GM12878 (cell line): ENCODE results near the gene SEMG1. TPM values are rescaled to one million over a fixed set of nuclear protein-coding genes. Genes with fewer than 3 reads are reported as not detected.

Experiments
- ATAC-seq: fragments of 200-7000 bp; cut with Tn5 transposase; 3 replicates; pipeline ENCODE4 v1.9.1; 2020; ENCODE audit warnings: mild to moderate bottlenecking, moderate library complexity
- BruUV-seq: library from RNA; stranded (reverse); fragments of 400-500 nt; replicated peaks from 2 replicates; lab custom pipeline; 2021; lab: Mats Ljungman, UMichigan
- CTCF ChIA-PET: fragments of 300-600 bp; sonication (Branson Sonifier 250); formaldehyde crosslinking; extraction: SDS; loops from one replicate; lab custom pipeline; 2021; ENCODE audit warnings: inconsistent platforms; lab: Yijun Ruan, JAX
- POLR2A ChIA-PET: fragments of 350-600 bp; formaldehyde crosslinking; extraction: SDS; loops from one replicate; lab custom pipeline; 2021; ENCODE audit warnings: inconsistent platforms; lab: Charles Lee
- RAD21 ChIA-PET: fragments of 300-600 bp; sonication (Branson Sonifier 250); formaldehyde crosslinking; loops from one replicate; lab custom pipeline; 2023; ENCODE audit warnings: antibody characterized with exemption; ENCODE audit not compliant: unreplicated experiment; lab: Charles Lee
- SMC1A ChIA-PET: fragments of 300-600 bp; sonication (Branson Sonifier 250); formaldehyde crosslinking; loops from one replicate; lab custom pipeline; 2023; ENCODE audit not compliant: unreplicated experiment, uncharacterized antibody; lab: Charles Lee
- DNase-seq: peaks from one replicate; pipeline ENCODE4 v3.0.0-alpha.2; 2011; ENCODE audit warnings: low read depth, low spot score
- FAIRE-seq: peaks from 3 replicates; lab custom pipeline; 2011; peaks lifted over from hg19 to GRCh38; lab: Jason Lieb, UNC
- H2AFZ ChIP-seq: 2 replicates; pipeline ENCODE4 v1.6.0; 2011; ENCODE audit warnings: low read depth, low read length, control low read depth; ENCODE audit not compliant: control insufficient read depth
- H3K27ac ChIP-seq: 2 replicates; pipeline ENCODE4 v1.5.1; 2011; ENCODE audit warnings: control low read depth; ENCODE audit not compliant: control insufficient read depth, insufficient read depth
- H3K27me3 ChIP-seq, 2 experiments: replicated peaks in 1 of 2; 2 replicates each; pipeline versions ENCODE4 v1.6.0 to v1.6.1; 2011; ENCODE audit warnings: low read length in 1 of 2; ENCODE audit not compliant: control insufficient read depth in 2 of 2, insufficient read depth in 2 of 2
- H3K36me3 ChIP-seq, 2 experiments: 2 replicates each; pipeline ENCODE4 v1.5.1; 2011; ENCODE audit warnings: low read length in 1 of 2; ENCODE audit not compliant: control insufficient read depth in 2 of 2, insufficient read depth in 2 of 2
- H3K4me1 ChIP-seq: 2 replicates; pipeline ENCODE4 v1.6.1; 2011; ENCODE audit warnings: mild to moderate bottlenecking, low read length, moderate library complexity, mixed read lengths; ENCODE audit not compliant: control insufficient read depth, insufficient read depth
- H3K4me2 ChIP-seq: 2 replicates; pipeline ENCODE4 v1.6.0; 2011; ENCODE audit warnings: control low read depth; ENCODE audit not compliant: control insufficient read depth, insufficient read depth
- H3K4me3 ChIP-seq: fragments of 200-600 bp; sonication (generic); 2 replicates; pipeline ENCODE4 v1.5.1; 2016
- H3K79me2 ChIP-seq: 2 replicates; pipeline ENCODE4 v1.6.0; 2011; ENCODE audit warnings: low read length; ENCODE audit not compliant: control insufficient read depth, insufficient read depth
- H3K9ac ChIP-seq: 2 replicates; pipeline ENCODE4 v1.8.0; 2011; ENCODE audit warnings: low read length, control low read depth, mixed read lengths; ENCODE audit not compliant: control insufficient read depth, insufficient read depth
- H3K9me3 ChIP-seq: replicated peaks from 3 replicates; pipeline ENCODE4 v1.5.1; 2011; ENCODE audit warnings: mild to moderate bottlenecking, low read length; ENCODE audit not compliant: control insufficient read depth, insufficient read depth
- H4K20me1 ChIP-seq: 2 replicates; pipeline ENCODE4 v1.6.0; 2011; ENCODE audit not compliant: control insufficient read depth, insufficient read depth
- EP300 ChIP-seq, 2 experiments: fragments of 150-350 bp in 1 of 2; IDR thresholded peaks; 2 replicates each; pipeline ENCODE4 v1.6.1; 2011 to 2012; ENCODE audit warnings: low read depth in 2 of 2, low read length in 2 of 2, borderline replicate concordance in 1 of 2, improper control_type of control experiment in 1 of 2, inconsistent platforms in 1 of 2; ENCODE audit not compliant: control insufficient read depth in 1 of 2
- EZH2 ChIP-seq: IDR thresholded peaks from 2 replicates; pipeline ENCODE4 v1.6.1; 2012; ENCODE audit warnings: low read depth, mild to moderate bottlenecking, control low read depth, inconsistent platforms, low read length, borderline replicate concordance; ENCODE audit not compliant: control insufficient read depth
- HCFC1 ChIP-seq: fragments of 150-350 bp; IDR thresholded peaks from 2 replicates; pipeline ENCODE4 v1.6.1; 2014; ENCODE audit warnings: low read length
- HDAC6 ChIP-seq: fragments of 200-600 bp; sonication (generic); IDR thresholded peaks from one replicate; pipeline ENCODE4 v1.8.0; 2017; ENCODE audit warnings: antibody characterized with exemption; ENCODE audit not compliant: unreplicated experiment
- LARP7 ChIP-seq: fragments of 450-650 bp; IDR thresholded peaks from 2 replicates; pipeline ENCODE4 v1.6.1; 2017; ENCODE audit warnings: mild to moderate bottlenecking
- MEF2A ChIP-seq: IDR thresholded peaks from 2 replicates; pipeline ENCODE4 v1.6.1; 2011; ENCODE audit warnings: low read depth, mild to moderate bottlenecking, low read length, moderate library complexity; ENCODE audit not compliant: insufficient read depth
- MTA3 ChIP-seq: IDR thresholded peaks from 2 replicates; pipeline ENCODE4 v1.6.1; 2012; ENCODE audit warnings: low read length, inconsistent platforms, borderline replicate concordance
- NR2C2 ChIP-seq: IDR thresholded peaks from 2 replicates; pipeline ENCODE4 v1.6.1; 2011; ENCODE audit warnings: borderline replicate concordance, low read depth; ENCODE audit not compliant: control insufficient read depth, insufficient read length
- PML ChIP-seq: IDR thresholded peaks from 2 replicates; pipeline ENCODE4 v1.6.1; 2012; ENCODE audit warnings: low read length, inconsistent platforms
- POLR2A ChIP-seq: IDR thresholded peaks from 2 replicates; pipeline ENCODE4 v1.6.1; 2011; ENCODE audit warnings: low read depth, mild to moderate bottlenecking, low read length
- RCOR1 ChIP-seq: conservative IDR thresholded peaks from 2 replicates; pipeline ENCODE4 v1.6.1; 2012; ENCODE audit warnings: low read depth, low read length, improper control_type of control experiment
- SIX5 ChIP-seq: IDR thresholded peaks from 2 replicates; pipeline ENCODE4 v1.6.1; 2011; ENCODE audit warnings: mild to moderate bottlenecking, low read depth, low read length, moderate library complexity; ENCODE audit not compliant: severe bottlenecking
- SUPT20H ChIP-seq: IDR thresholded peaks from 2 replicates; pipeline ENCODE4 v1.6.1; 2011; ENCODE audit warnings: low read depth, mild to moderate bottlenecking, low read length, moderate library complexity, borderline replicate concordance; ENCODE audit not compliant: control insufficient read depth
- TARDBP ChIP-seq: IDR thresholded peaks from 2 replicates; pipeline ENCODE4 v1.6.1; 2016; ENCODE audit warnings: borderline replicate concordance
- TCF12 ChIP-seq: IDR thresholded peaks from 2 replicates; pipeline ENCODE4 v1.6.1; 2011; ENCODE audit warnings: low read depth, mild to moderate bottlenecking, low read length
- WGBS: methylation state at CpG from one replicate; pipeline ENCODE4 v1.1.6; 2016; ENCODE audit warnings: low lambda C conversion rate; ENCODE audit not compliant: insufficient replicate concordance, insufficient coverage; ENCODE audit errors: missing lambda C conversion rate; 5-methylcytosine and 5-hydroxymethylcytosine counted together
- in situ Hi-C: fragments of 300-500 bp; cut with MboI; formaldehyde crosslinking; loops from 9 replicates; pipeline ENCODE4 v1.14.3; 2018; ENCODE audit warnings: mixed read lengths
- intact Hi-C: fragments of 100-400 bp; cut with micrococcal nuclease; formaldehyde crosslinking; loops from one replicate; pipeline ENCODE4 v1.14.2; 2022; ENCODE audit not compliant: unreplicated experiment
- polyA plus RNA-seq, 11 experiments: library from polyadenylated mRNA; depleted of rRNA in 4 of 11; unstranded in 6 of 11; stranded (reverse) in 5 of 11; fragments of >200 nt; fragmentation: Nextera tagmentation in 4 of 11; fragmentation: Illumina TruSeq in 1 of 11; extraction: Ambion mirVana in 4 of 11; extraction: Trizol in 1 of 11; gene quantifications; 1 replicate in 1 of 11; 2 replicates in 10 of 11; pipeline versions ENCODE4 v1.2.1 to v1.2.3, GENCODE V29; 2011 to 2016; ENCODE audit warnings: inconsistent platforms in 2 of 11, missing spikeins in 2 of 11, low read depth in 1 of 11
- total RNA-seq, 4 experiments: library from RNA; depleted of rRNA in 3 of 4; stranded (reverse); fragments of >200 nt in 3 of 4; fragmentation: Illumina TruSeq in 1 of 4; extraction: Trizol in 1 of 4; gene quantifications; 2 replicates each; pipeline versions ENCODE4 v1.2.1 to v1.2.3, GENCODE V29; 2013 to 2021
- TF ChIP-seq, protein P1 (sequence below): IDR thresholded peaks from 2 replicates; pipeline ENCODE4 v1.6.1; 2011; ENCODE audit warnings: low read depth, low read length, improper control_type of control experiment, borderline replicate concordance
- TF ChIP-seq, protein P2 (sequence below): IDR thresholded peaks from 2 replicates; pipeline ENCODE4 v1.6.1; 2012; ENCODE audit warnings: low read depth, low read length, improper control_type of control experiment

The SEMG1 gene
- total and polyA plus RNA-seq, 10 of the 15 experiments (the other 5 are each of a cell fraction or from before 2014, with no cell fraction given) = not detected

DNA sequence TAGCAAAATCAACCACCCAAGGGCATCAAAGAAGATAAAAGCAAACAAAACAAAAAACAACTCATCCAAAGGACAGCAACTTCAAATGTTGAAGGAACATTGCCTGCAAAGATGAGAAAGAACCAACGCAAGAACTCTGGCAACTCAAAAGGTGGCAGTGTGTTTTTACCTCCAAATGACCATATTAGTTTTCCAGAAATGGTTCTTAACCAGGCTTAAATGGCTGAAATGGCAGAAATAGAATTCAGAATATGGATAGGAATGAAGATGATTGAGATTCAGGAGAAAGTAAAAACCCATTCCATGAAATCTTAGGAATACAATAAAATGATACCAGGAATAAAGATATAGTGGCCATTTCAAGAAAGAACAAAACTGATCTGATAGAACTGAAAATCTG lies 41.9 kb upstream of the SEMG1 start:
- no peak for ATAC-seq
- intact Hi-C loops = no loop called here

More for the DNA sequence above, 41.9 kb upstream of the SEMG1 start:
- ChIA-PET CTCF (no interaction called here), SMC1A (no interaction called here), POLR2A (no interaction called here), RAD21 (no interaction called here)
- Histone ChIP-seq H4K20me1 (no peaks in the 10 kb centered on the region), H3K4me2 (no peak overlapping the region), H3K79me2 (no peaks in the 10 kb centered on the region), H3K9ac (no peak overlapping the region), H3K36me3 (no peaks in the 10 kb centered on the region), H3K4me1 (no peaks in the 10 kb centered on the region), H3K4me3 (no peak overlapping the region), H2AFZ (no peak overlapping the region), H3K27me3 (no peaks in the 10 kb centered on the region), H3K27ac (no peak overlapping the region), H3K9me3 (no peaks in the 10 kb centered on the region; the same call in 2 of the 3 replicates)
- DNase-seq = no peak
- no TSS peak for BruUV-seq
- no peak for FAIRE-seq
- no peak for TF ChIP-seq LARP7
- no peak for TF ChIP-seq SUPT20H
- TF ChIP-seq MEF2A = no peak
- TF ChIP-seq POLR2A = no peak
- TF ChIP-seq RCOR1 = no peak
- no peak for TF ChIP-seq EP300 (IDR thresholded peaks at IDR 0.05; ENCODE audit: borderline replicate concordance in 1 of 2, control insufficient read depth in 1 of 2, low read depth in 2 of 2, low read length in 2 of 2)
- no peak for TF ChIP-seq NR2C2
- TF ChIP-seq HCFC1 = no peak
- TF ChIP-seq, protein P1, sequence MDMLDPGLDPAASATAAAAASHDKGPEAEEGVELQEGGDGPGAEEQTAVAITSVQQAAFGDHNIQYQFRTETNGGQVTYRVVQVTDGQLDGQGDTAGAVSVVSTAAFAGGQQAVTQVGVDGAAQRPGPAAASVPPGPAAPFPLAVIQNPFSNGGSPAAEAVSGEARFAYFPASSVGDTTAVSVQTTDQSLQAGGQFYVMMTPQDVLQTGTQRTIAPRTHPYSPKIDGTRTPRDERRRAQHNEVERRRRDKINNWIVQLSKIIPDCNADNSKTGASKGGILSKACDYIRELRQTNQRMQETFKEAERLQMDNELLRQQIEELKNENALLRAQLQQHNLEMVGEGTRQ = no peak
- TF ChIP-seq TCF12 = no peak
- TF ChIP-seq, protein P2, sequence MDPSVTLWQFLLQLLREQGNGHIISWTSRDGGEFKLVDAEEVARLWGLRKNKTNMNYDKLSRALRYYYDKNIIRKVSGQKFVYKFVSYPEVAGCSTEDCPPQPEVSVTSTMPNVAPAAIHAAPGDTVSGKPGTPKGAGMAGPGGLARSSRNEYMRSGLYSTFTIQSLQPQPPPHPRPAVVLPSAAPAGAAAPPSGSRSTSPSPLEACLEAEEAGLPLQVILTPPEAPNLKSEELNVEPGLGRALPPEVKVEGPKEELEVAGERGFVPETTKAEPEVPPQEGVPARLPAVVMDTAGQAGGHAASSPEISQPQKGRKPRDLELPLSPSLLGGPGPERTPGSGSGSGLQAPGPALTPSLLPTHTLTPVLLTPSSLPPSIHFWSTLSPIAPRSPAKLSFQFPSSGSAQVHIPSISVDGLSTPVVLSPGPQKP = no peak
- no peak for TF ChIP-seq TARDBP
- no peak for TF ChIP-seq HDAC6
- no peak for TF ChIP-seq MTA3
- TF ChIP-seq EZH2 = no peak
- no peak for TF ChIP-seq PML
- no peak for TF ChIP-seq SIX5
- in situ Hi-C loops = no loop called here
- WGBS = 0% methylated on average over 1 of the region's 1 CpG
